ENCODE results near the gene FYN. TPM values are rescaled to one million over a fixed set of nuclear protein-coding genes. Genes with fewer than 3 reads are reported as not detected.
A peak's percentile ranks its signal among the peaks of the same experiment; 100 is the strongest.

FYN gene
- total and polyA plus RNA-seq, 9 of the 15 experiments (the other 6 are each of a cell fraction or from before 2014, with no cell fraction given) = 2.9 to 22.1 (median 11.4) TPM

DNA sequence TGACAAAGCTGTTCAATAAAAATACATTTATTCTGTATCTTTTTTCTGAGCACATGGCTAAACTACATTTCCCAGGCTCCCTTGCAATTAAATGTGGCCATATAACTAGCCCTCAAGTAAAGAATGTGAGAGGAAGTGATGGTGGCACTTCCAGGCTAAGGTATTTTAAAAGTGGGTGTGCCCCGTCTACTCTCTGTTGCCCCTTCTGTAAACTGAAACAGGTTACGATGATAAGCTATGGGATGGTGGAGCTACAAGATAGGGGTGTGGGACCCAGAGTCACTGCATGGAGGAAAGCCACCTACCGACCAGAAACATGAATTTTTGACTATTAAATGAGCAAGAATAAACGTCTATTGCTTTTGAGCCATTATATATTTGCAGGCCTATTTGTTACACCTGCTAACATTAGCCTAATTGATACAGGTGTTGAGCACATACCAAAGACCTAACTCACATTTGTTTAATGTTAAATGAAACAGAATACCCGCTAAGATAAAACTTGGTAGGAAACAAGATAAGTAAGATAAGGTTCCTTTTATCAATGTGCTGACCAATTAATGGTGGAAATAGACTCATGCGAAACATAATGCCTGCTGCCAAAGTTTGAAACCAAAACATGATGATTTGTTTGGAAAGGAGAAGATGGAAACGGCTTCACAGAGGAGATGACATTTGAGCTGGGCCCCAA is 3.1 kb downstream of the FYN start (continued):
- TF ChIP-seq KLF13 (tag; IDR thresholded peaks at IDR 0.05; ENCODE audit: borderline replicate concordance, low read depth) = peak; percentile 44; the same call in 1 of the 2 replicates

DNA sequence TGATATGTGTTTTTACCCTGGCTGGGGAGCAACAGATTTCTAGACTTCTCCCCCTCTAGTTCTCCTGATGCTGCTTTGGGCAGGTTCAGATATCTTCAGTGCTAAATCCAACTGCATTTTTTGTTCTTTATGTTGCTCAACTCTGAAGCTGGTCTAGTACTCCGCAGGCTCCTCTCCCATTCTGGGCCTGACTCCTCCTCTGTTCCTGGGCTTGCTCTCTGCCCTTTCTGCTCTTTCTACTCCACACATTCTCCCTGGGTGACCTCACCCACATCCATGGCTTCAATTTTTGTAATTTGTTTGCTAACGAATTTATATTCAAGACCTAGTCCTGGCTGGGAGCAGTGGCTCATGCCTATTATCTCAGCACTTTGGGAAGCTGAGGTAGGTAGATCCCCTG is 6.4 kb downstream of the FYN start:
- no peak for DNase-seq (ENCODE audit: extremely low read depth in 1 of 4, low spot score in 3 of 4)
- no peaks in the 10 kb centered on the region for H3K36me3 ChIP-seq (ENCODE audit: control insufficient read depth, insufficient read depth, low read length)
- no peaks in the 10 kb centered on the region for H3K9me1 ChIP-seq (ENCODE audit: control insufficient read depth, insufficient read depth, low read length)
- FAIRE-seq = no peak
- H3K27ac ChIP-seq (ENCODE audit: extremely low read depth, low read depth, low read length) = no peak overlapping the region
- BruUV-seq (replicated peaks) = no TSS peak
- H3K4me3 ChIP-seq = no peak overlapping the region
- intact Hi-C loops (cut with micrococcal nuclease) (no loop called here), in situ Hi-C loops (cut with MboI) (no loop called here)
- no peak for TF ChIP-seq SLC30A9 (CRISPR knock-in tag; IDR thresholded peaks at IDR 0.05)
- TF ChIP-seq, protein P1, sequence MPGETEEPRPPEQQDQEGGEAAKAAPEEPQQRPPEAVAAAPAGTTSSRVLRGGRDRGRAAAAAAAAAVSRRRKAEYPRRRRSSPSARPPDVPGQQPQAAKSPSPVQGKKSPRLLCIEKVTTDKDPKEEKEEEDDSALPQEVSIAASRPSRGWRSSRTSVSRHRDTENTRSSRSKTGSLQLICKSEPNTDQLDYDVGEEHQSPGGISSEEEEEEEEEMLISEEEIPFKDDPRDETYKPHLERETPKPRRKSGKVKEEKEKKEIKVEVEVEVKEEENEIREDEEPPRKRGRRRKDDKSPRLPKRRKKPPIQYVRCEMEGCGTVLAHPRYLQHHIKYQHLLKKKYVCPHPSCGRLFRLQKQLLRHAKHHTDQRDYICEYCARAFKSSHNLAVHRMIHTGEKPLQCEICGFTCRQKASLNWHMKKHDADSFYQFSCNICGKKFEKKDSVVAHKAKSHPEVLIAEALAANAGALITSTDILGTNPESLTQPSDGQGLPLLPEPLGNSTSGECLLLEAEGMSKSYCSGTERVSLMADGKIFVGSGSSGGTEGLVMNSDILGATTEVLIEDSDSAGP (CRISPR knock-in tag; IDR thresholded peaks at IDR 0.05) = no peak
- no peak for TF ChIP-seq ZNF551 (CRISPR knock-in tag; IDR thresholded peaks at IDR 0.05)
- no peak for TF ChIP-seq MYBL2 (IDR thresholded peaks at IDR 0.05; ENCODE audit: low read depth)
- no peak for TF ChIP-seq MYBL2 (CRISPR knock-in tag; IDR thresholded peaks at IDR 0.05; ENCODE audit: borderline replicate concordance)
- TF ChIP-seq DACH1 (IDR thresholded peaks at IDR 0.05; ENCODE audit: partially characterized antibody) = no peak
- TF ChIP-seq HSF4 (CRISPR knock-in tag; IDR thresholded peaks at IDR 0.05; ENCODE audit: borderline replicate concordance) = no peak
- TF ChIP-seq CEBPB (tag; IDR thresholded peaks at IDR 0.05) = no peak
- no peak for TF ChIP-seq KLF16 (IDR thresholded peaks at IDR 0.05)
- no peak for TF ChIP-seq NRF1 (conservative IDR thresholded peaks at IDR 0.05 in 1 of 2, IDR thresholded peaks at IDR 0.05 in 1 of 2)
- peaks cover 0 to 11% of the 10 kb centered on the region in 2 experiments; a peak in 3 of 5 replicates for H3K27me3 ChIP-seq (ENCODE audit: control insufficient read depth in 2 of 2, insufficient read depth in 2 of 2, low read length in 2 of 2)
- H2AFZ ChIP-seq (ENCODE audit: low read depth, low read length) = no peak overlapping the region
- H3K4me1 ChIP-seq (replicated peaks in 1 of 2; ENCODE audit: control insufficient read depth in 2 of 2, insufficient read depth in 2 of 2, low read length in 2 of 2) = peaks cover 0 to 22% of the 10 kb centered on the region in 2 experiments; a peak in 4 of 5 replicates
- POLR2A ChIA-PET = interaction anchor here (0.6 to 1.2 kb wide), 2 partner anchors 13 to 224 kb away, joined by 3 to 4 read pairs; no protein-coding TSS in a partner anchor
- no peaks in the 10 kb centered on the region for H3K79me2 ChIP-seq (ENCODE audit: control insufficient read depth, insufficient read depth, low read length)
- no peak for ATAC-seq
- H3K9me3 ChIP-seq (replicated peaks; ENCODE audit: control insufficient read depth, insufficient read depth, low read depth, low read length) = no peaks in the 10 kb centered on the region
- H3K4me2 ChIP-seq (ENCODE audit: insufficient read depth, low read length) = no peak overlapping the region
- 23% methylated on average over 2 of the region's 2 CpGs for WGBS (ENCODE audit: insufficient coverage, low coverage, missing lambda C conversion rate)
- H4K20me1 ChIP-seq (replicated peaks; ENCODE audit: control insufficient read depth, insufficient read depth, low read length) = peaks cover 7% of the 10 kb centered on the region; the same call in 1 of the 2 replicates
- CTCF ChIA-PET (ENCODE audit: low intra/inter-chr PET ratio) = no interaction called here
- H3K9ac ChIP-seq (ENCODE audit: insufficient read depth in 1 of 2, low read depth in 2 of 2, low read length in 2 of 2) = no peak overlapping the region

Data from K562 (cell line).